Measurements from ENCODE around the gene RGS16.

DNA sequence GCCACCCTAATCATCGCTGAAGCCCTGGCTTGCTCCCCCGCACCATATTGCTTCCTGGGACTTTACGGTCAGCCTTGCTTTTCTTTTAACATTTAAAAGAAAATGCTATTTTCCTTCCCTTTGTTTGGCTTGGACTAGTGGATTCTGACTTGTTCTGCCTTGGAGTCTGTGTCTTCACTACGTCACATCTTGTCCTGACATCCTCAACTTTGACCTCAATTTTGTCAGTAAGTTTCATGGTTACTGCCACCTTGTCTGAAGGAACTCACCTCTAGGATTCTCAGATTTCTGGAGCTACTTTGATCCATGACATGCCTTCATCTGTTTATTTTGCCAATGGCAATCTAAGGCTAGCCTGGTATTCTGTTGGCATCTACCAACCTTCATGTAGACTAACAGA lies 19.4 kb downstream of the RGS16 start:
- TF ChIP-seq, protein P1, sequence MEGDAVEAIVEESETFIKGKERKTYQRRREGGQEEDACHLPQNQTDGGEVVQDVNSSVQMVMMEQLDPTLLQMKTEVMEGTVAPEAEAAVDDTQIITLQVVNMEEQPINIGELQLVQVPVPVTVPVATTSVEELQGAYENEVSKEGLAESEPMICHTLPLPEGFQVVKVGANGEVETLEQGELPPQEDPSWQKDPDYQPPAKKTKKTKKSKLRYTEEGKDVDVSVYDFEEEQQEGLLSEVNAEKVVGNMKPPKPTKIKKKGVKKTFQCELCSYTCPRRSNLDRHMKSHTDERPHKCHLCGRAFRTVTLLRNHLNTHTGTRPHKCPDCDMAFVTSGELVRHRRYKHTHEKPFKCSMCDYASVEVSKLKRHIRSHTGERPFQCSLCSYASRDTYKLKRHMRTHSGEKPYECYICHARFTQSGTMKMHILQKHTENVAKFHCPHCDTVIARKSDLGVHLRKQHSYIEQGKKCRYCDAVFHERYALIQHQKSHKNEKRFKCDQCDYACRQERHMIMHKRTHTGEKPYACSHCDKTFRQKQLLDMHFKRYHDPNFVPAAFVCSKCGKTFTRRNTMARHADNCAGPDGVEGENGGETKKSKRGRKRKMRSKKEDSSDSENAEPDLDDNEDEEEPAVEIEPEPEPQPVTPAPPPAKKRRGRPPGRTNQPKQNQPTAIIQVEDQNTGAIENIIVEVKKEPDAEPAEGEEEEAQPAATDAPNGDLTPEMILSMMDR (IDR thresholded peaks at IDR 0.05; ENCODE audit: poor library complexity) = no peak
- TF ChIP-seq EZH2phosphoT487 (IDR thresholded peaks at IDR 0.05; ENCODE audit: low read depth, severe bottlenecking, unreplicated experiment) = no peak
- TF ChIP-seq EZH2 (IDR thresholded peaks at IDR 0.05; ENCODE audit: borderline replicate concordance) = no peak
